A673 (cell line): Measurements from ENCODE around the gene DMGDH. TPM values are rescaled to one million over a fixed set of nuclear protein-coding genes. Genes with fewer than 3 reads are reported as not detected.

Experiments used
- BruUV-seq: library from RNA; stranded (reverse); fragments of 400-500 nt; replicated peaks from 2 replicates; lab custom pipeline; 2021; lab: Mats Ljungman, UMichigan
- CTCF ChIA-PET: fragments of 300-600 bp; sonication (Branson Sonifier 250); formaldehyde crosslinking; loops from one replicate; lab custom pipeline; 2022; ENCODE audit warnings: antibody characterized with exemption; lab: Charles Lee
- POLR2A ChIA-PET: fragments of 300-600 bp; sonication (Branson Sonifier 250); formaldehyde crosslinking; loops from one replicate; lab custom pipeline; 2022; ENCODE audit warnings: antibody characterized with exemption; ENCODE audit not compliant: low non-redundant PET; lab: Charles Lee
- DNase-seq: peaks from one replicate; pipeline ENCODE4 v3.0.0-alpha.2; 2015; ENCODE audit warnings: low spot score
- H3K27ac ChIP-seq: fragments of 200-600 bp; sonication (generic); 2 replicates; pipeline ENCODE4 v1.5.1; 2016; ENCODE audit warnings: mixed run types, low read depth, mild to moderate bottlenecking, mixed read lengths, antibody characterized with exemption, low read length; ENCODE audit not compliant: poor library complexity, severe bottlenecking
- H3K27me3 ChIP-seq: fragments of 200-600 bp; sonication (generic); replicated peaks from 2 replicates; pipeline ENCODE4 v1.6.1; 2017; ENCODE audit warnings: mixed run types, low read depth, mild to moderate bottlenecking, mixed read lengths, antibody characterized with exemption, low read length; ENCODE audit not compliant: insufficient read depth, poor library complexity
- H3K36me3 ChIP-seq: fragments of 200-600 bp; sonication (generic); 2 replicates; pipeline ENCODE4 v1.6.1; 2016; ENCODE audit warnings: mixed run types, mild to moderate bottlenecking, mixed read lengths, antibody characterized with exemption, low read length; ENCODE audit not compliant: insufficient read depth, poor library complexity, severe bottlenecking
- H3K4me1 ChIP-seq: fragments of 200-600 bp; sonication (generic); 2 replicates; pipeline ENCODE4 v1.6.1; 2017; ENCODE audit warnings: mixed run types, mild to moderate bottlenecking, mixed read lengths, antibody characterized with exemption, low read length; ENCODE audit not compliant: insufficient read depth, poor library complexity, severe bottlenecking
- H3K4me3 ChIP-seq: fragments of 200-600 bp; sonication (generic); 2 replicates; pipeline ENCODE4 v1.5.1; 2016; ENCODE audit warnings: low read depth, mixed run types, mild to moderate bottlenecking, mixed read lengths, low read length; ENCODE audit not compliant: poor library complexity, severe bottlenecking
- H3K9me3 ChIP-seq: fragments of 200-600 bp; sonication (generic); 2 replicates; pipeline ENCODE4 v1.6.1; 2016; ENCODE audit warnings: mixed run types, low read depth, mild to moderate bottlenecking, mixed read lengths, antibody characterized with exemption, low read length; ENCODE audit not compliant: poor library complexity, severe bottlenecking
- CTCF ChIP-seq: fragments of 300-800, 200-600 bp; sonication (generic); conservative IDR thresholded peaks from 2 replicates; pipeline ENCODE4 v1.5.1; 2017; ENCODE audit warnings: low read depth, mild to moderate bottlenecking, antibody characterized with exemption, low read length, moderate library complexity, mixed read lengths
- EZH2 ChIP-seq: fragments of 200-600 bp; sonication (generic); IDR thresholded peaks from 2 replicates; pipeline ENCODE4 v1.6.1; 2017; ENCODE audit warnings: borderline replicate concordance, low read depth, mild to moderate bottlenecking, mixed read lengths, antibody characterized with exemption, low read length; ENCODE audit not compliant: poor library complexity, severe bottlenecking
- intact Hi-C: fragments of 100-400 bp; cut with micrococcal nuclease; formaldehyde crosslinking; loops from one replicate; pipeline ENCODE4 v1.10.0; 2022; ENCODE audit not compliant: unreplicated experiment
- total RNA-seq: library from RNA; stranded (reverse); gene quantifications from 2 replicates; pipeline ENCODE4 v1.2.3, GENCODE V29; 2021

DMGDH gene
- total RNA-seq, 1 experiment from 2014 or later: 0.15 TPM

DNA sequence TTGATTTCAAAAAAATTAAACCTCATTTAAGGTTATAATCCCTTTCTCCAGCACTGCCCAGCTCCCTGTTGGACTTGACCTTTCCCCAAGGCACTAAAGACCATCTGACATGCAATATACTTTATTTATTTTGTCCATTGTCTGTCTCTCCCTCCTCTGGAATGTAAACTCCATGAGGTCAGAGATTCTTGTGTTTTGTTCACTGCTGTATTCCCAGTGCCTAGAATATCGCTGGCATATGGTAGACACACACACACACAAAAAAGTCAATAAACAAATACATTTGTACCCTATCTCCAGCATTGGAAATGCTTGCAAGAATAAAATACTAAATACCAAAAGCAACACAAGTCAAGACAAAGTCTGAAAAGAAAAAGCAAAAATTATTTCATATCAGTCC is 67.1 kb downstream of the DMGDH start:
- TF ChIP-seq EZH2 (no peak), CTCF (no peak)
- DNase-seq: no peak
- intact Hi-C loops: no loop called here
- H3K9me3 ChIP-seq: no peaks in the 10 kb centered on the region
- H3K36me3 ChIP-seq: no peaks in the 10 kb centered on the region
- H3K4me3 ChIP-seq: no peak overlapping the region
- peaks cover 9% of the 10 kb centered on the region for H3K4me1 ChIP-seq
- no TSS peak for BruUV-seq
- CTCF ChIA-PET: no interaction called here
- POLR2A ChIA-PET: no interaction called here
- H3K27ac ChIP-seq: no peak overlapping the region
- no peaks in the 10 kb centered on the region for H3K27me3 ChIP-seq

GRCh38 chr5:79001471-79001870 is 68.0 kb downstream of the DMGDH start:
- no peaks in the 10 kb centered on the region for H3K9me3 ChIP-seq
- H3K4me3 ChIP-seq: no peak overlapping the region
- no TSS peak for BruUV-seq
- ChIA-PET CTCF (no interaction called here), POLR2A (no interaction called here)
- H3K4me1 ChIP-seq: peaks cover 9% of the 10 kb centered on the region
- TF ChIP-seq EZH2: no peak
- no peak for TF ChIP-seq CTCF
- intact Hi-C loops: no loop called here
- H3K36me3 ChIP-seq: no peaks in the 10 kb centered on the region
- no peak for DNase-seq
- H3K27ac ChIP-seq: no peak overlapping the region
- no peaks in the 10 kb centered on the region for H3K27me3 ChIP-seq

DNA sequence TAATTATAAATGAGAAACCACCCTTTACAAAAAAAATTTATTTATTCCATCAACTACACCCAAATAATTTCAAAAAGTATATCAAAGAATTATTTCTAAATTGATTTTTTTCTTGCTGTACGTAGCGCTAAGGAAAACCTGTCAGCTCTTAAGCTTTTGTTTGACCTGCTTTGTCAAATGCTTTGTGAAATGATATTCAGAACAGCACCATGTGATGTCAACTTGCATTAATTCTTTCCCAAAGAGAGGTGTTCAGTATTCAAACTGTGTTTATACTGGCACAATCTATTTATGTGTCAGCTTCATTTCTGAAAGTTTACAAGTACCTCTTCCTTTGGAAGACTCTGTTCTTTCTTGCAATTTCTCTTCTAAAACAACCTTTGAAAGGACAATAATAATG is 72.4 kb downstream of the DMGDH start:
- Histone ChIP-seq H3K27me3 (no peaks in the 10 kb centered on the region), H3K4me1 (no peaks in the 10 kb centered on the region), H3K9me3 (no peaks in the 10 kb centered on the region), H3K4me3 (no peak overlapping the region), H3K27ac (no peak overlapping the region), H3K36me3 (no peaks in the 10 kb centered on the region)
- CTCF ChIA-PET: interaction anchor here (0.6 kb wide), 1 partner anchor 12 kb away, joined by 3 read pairs; no protein-coding TSS in a partner anchor
- POLR2A ChIA-PET: no interaction called here
- intact Hi-C loops: no loop called here
- DNase-seq: no peak
- TF ChIP-seq EZH2 (no peak), CTCF (no peak)
- BruUV-seq: no TSS peak
